Peyer's patch (tissue), 4 donors: Measurements from ENCODE around the gene IL1RAPL1. TPM values are rescaled to one million over a fixed set of nuclear protein-coding genes. Genes with fewer than 3 reads are reported as not detected.

ENCODE experiments used
- DNase-seq, 3 donors: peaks; one replicate each; pipeline ENCODE4 v3.0.0-alpha.2; 2017 to 2019
- H3K27ac ChIP-seq, 4 donors: fragments of 200-600 bp; sonication (generic); one replicate each; pipeline ENCODE4 v1.5.1; 2016 to 2019
- H3K27me3 ChIP-seq, 2 donors: fragments of 200-600 bp; sonication (generic); one replicate each; pipeline ENCODE4 v1.5.1; 2019
- H3K36me3 ChIP-seq, 3 donors: fragments of 200-600 bp; sonication (generic); one replicate each; pipeline ENCODE4 v1.5.1; 2016 to 2019
- H3K4me1 ChIP-seq, 4 donors: fragments of 200-600 bp; sonication (generic); one replicate each; pipeline ENCODE4 v1.5.1; 2016 to 2019
- H3K4me3 ChIP-seq, 4 donors: fragments of 200-600 bp; sonication (generic); 1 replicate in 3 of 4; 2 replicates in 1 of 4; pipeline ENCODE4 v1.5.1; 2016 to 2019; ENCODE audit warnings: mild to moderate bottlenecking in 1 of 4
- H3K9me3 ChIP-seq, 4 donors: fragments of 200-600 bp; sonication (generic); one replicate each; pipeline ENCODE4 v1.5.1; 2016 to 2019; ENCODE audit warnings: mild to moderate bottlenecking in 1 of 4
- CTCF ChIP-seq, 6 experiments: fragments of 450-650 bp in 4 of 6; fragments of 200-600 bp in 2 of 6; sonication (generic) in 1 of 6; IDR thresholded peaks; one replicate each; pipeline ENCODE4 v1.5.1; 2017 to 2019; ENCODE audit warnings: antibody characterized with exemption in 6 of 6, mild to moderate bottlenecking in 3 of 6, moderate library complexity in 1 of 6
- POLR2A ChIP-seq, 2 donors: fragments of 450-650 bp; IDR thresholded peaks; one replicate each; pipeline ENCODE4 v1.5.1; 2017; ENCODE audit warnings: antibody characterized with exemption in 2 of 2, mild to moderate bottlenecking in 2 of 2, moderate library complexity in 2 of 2
- total RNA-seq, 4 donors: library from RNA; depleted of rRNA; stranded (reverse); fragments of >200 nt; gene quantifications; one replicate each; pipeline ENCODE4 v1.1.0, GENCODE V29; 2016

IL1RAPL1 gene
- total RNA-seq, 4 donors from 2014 or later, result not detected

- H3K4me3 ChIP-seq, result no peak overlapping the region
- no peaks in the 10 kb centered on the region for H3K4me1 ChIP-seq
- DNase-seq, result no peak
- no peaks in the 10 kb centered on the region for H3K27me3 ChIP-seq
- no peaks in the 10 kb centered on the region for H3K36me3 ChIP-seq
- H3K9me3 ChIP-seq, result no peaks in the 10 kb centered on the region
- no peak overlapping the region for H3K27ac ChIP-seq
- no peak for TF ChIP-seq CTCF (IDR thresholded peaks at IDR 0.05)
- TF ChIP-seq POLR2A (IDR thresholded peaks at IDR 0.05), result no peak
Measured at GRCh38 chrX:29130905-29131304, 543.7 kb downstream of the IL1RAPL1 start.

- TF ChIP-seq CTCF (IDR thresholded peaks at IDR 0.05) (no peak), POLR2A (IDR thresholded peaks at IDR 0.05) (no peak)
- H3K27me3 ChIP-seq, result no peaks in the 10 kb centered on the region
- H3K4me3 ChIP-seq, result no peak overlapping the region
- no peaks in the 10 kb centered on the region for H3K36me3 ChIP-seq
- no peaks in the 10 kb centered on the region for H3K9me3 ChIP-seq
- no peak overlapping the region for H3K27ac ChIP-seq
- H3K4me1 ChIP-seq, result no peaks in the 10 kb centered on the region
- DNase-seq, result no peak
Measured at GRCh38 chrX:29136904-29137303, 549.7 kb downstream of the IL1RAPL1 start.

GRCh38 chrX:29138003-29138402 is 550.8 kb downstream of the IL1RAPL1 start:
- no peak for DNase-seq
- no peak overlapping the region for H3K27ac ChIP-seq
- no peaks in the 10 kb centered on the region for H3K36me3 ChIP-seq
- no peaks in the 10 kb centered on the region for H3K9me3 ChIP-seq
- no peak overlapping the region for H3K4me3 ChIP-seq
- H3K27me3 ChIP-seq, result no peaks in the 10 kb centered on the region
- no peak for TF ChIP-seq POLR2A (IDR thresholded peaks at IDR 0.05)
- TF ChIP-seq CTCF (IDR thresholded peaks at IDR 0.05), result no peak
- H3K4me1 ChIP-seq, result no peaks in the 10 kb centered on the region

- no peaks in the 10 kb centered on the region for H3K36me3 ChIP-seq
- H3K4me1 ChIP-seq, result no peaks in the 10 kb centered on the region
- TF ChIP-seq CTCF (IDR thresholded peaks at IDR 0.05), result no peak
- no peak for TF ChIP-seq POLR2A (IDR thresholded peaks at IDR 0.05)
- H3K4me3 ChIP-seq, result no peak overlapping the region
- no peaks in the 10 kb centered on the region for H3K27me3 ChIP-seq
- H3K9me3 ChIP-seq, result no peaks in the 10 kb centered on the region
- DNase-seq, result no peak
- H3K27ac ChIP-seq, result no peak overlapping the region
Measured at GRCh38 chrX:29143356-29143755, 556.1 kb downstream of the IL1RAPL1 start.

DNA sequence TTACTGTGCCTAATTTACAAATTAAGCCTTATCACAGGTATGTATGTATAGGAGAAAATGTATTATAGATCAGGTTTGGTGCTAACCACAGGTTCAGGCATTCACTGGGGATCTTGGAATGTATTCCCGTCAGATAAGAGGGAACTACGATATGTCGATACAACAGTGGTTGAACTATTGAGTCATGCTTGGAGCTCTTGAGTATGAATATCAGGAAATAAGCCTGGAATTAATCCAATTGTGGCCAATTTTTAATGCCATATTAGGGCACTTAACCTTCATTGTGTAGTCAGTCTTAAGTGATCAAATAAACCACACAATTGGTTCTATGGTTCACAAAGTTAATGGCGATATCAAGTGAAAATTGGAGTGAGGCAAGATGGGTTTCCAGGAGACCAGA is 556.5 kb downstream of the IL1RAPL1 start:
- no peaks in the 10 kb centered on the region for H3K36me3 ChIP-seq
- no peak for TF ChIP-seq POLR2A (IDR thresholded peaks at IDR 0.05)
- TF ChIP-seq CTCF (IDR thresholded peaks at IDR 0.05), result no peak

DNA sequence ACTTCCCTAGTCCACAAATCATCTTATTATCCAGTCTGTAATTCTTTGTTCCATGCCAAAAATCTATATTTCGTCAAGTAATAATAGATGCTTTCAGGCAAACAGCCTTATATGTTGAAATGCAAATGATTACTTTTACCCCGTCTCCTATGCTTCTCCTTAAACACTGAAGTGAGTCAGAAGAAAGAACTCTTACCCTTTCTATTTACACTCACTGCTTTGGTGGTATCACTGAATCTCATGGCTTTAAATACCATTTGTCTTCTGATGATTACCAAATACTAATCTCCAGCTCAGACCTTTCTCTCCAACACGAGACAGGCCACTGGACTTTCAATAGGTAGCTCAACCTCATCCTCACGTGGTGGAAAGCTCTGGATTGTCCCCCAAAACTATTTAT is 558.1 kb downstream of the IL1RAPL1 start:
- H3K36me3 ChIP-seq, result no peaks in the 10 kb centered on the region
- no peak overlapping the region for H3K27ac ChIP-seq
- H3K9me3 ChIP-seq, result no peaks in the 10 kb centered on the region
- H3K4me1 ChIP-seq, result no peaks in the 10 kb centered on the region
- DNase-seq, result no peak
- no peaks in the 10 kb centered on the region for H3K27me3 ChIP-seq
- TF ChIP-seq POLR2A (IDR thresholded peaks at IDR 0.05) (no peak), CTCF (IDR thresholded peaks at IDR 0.05) (no peak)
- H3K4me3 ChIP-seq, result no peak overlapping the region

More for the DNA sequence above, 556.5 kb downstream of the IL1RAPL1 start:
- no peaks in the 10 kb centered on the region for H3K4me1 ChIP-seq
- DNase-seq, result no peak
- no peaks in the 10 kb centered on the region for H3K9me3 ChIP-seq
- no peaks in the 10 kb centered on the region for H3K27me3 ChIP-seq
- no peak overlapping the region for H3K4me3 ChIP-seq
- H3K27ac ChIP-seq, result no peak overlapping the region
